ENCODE measurements around the gene STAG1.
"Not testable (repeated sequence)": the region's sequence is repeated elsewhere in the genome, so short reads cannot be mapped to it uniquely, and the experiment has no call there.

The STAG1 gene

GRCh38 chr3:136722916-136723315 lies 29.3 kb downstream of the STAG1 start:
- H4K91ac ChIP-seq (ENCODE audit: low read depth, low read length); H2AK5ac ChIP-seq (ENCODE audit: low read length); H2BK120ac ChIP-seq (ENCODE audit: insufficient read depth, low read length, poor library complexity); H3K9me3 ChIP-seq (ENCODE audit: insufficient read depth, low read depth, low read length); H2BK12ac ChIP-seq (ENCODE audit: low read length); H2BK5ac ChIP-seq (ENCODE audit: low read depth, low read length, poor library complexity); H4K8ac ChIP-seq (ENCODE audit: low read depth, low read length); H3K4ac ChIP-seq (ENCODE audit: low read depth, low read length); DNase-seq; H3K4me3 ChIP-seq (ENCODE audit: low read depth, low read length); H3K27ac ChIP-seq (ENCODE audit: low read depth, low read length); H3K14ac ChIP-seq (ENCODE audit: low read length); H3K4me2 ChIP-seq (ENCODE audit: low read length); H3K27me3 ChIP-seq (ENCODE audit: insufficient read depth, low read length); H3K36me3 ChIP-seq (ENCODE audit: control insufficient read depth in 1 of 2, insufficient read depth in 2 of 2, low read length in 2 of 2); H4K12ac ChIP-seq (ENCODE audit: low read depth, low read length); H3K9ac ChIP-seq (ENCODE audit: low read length); H3K4me1 ChIP-seq (ENCODE audit: control insufficient read depth in 1 of 2, insufficient read depth in 2 of 2, low read length in 2 of 2); H3K18ac ChIP-seq (ENCODE audit: low read length); H3K79me2 ChIP-seq (ENCODE audit: control insufficient read depth, insufficient read depth, low read length, poor library complexity); H2AFZ ChIP-seq (ENCODE audit: insufficient read depth, low read length, poor library complexity); H3K23ac ChIP-seq (ENCODE audit: low read length); H3K79me1 ChIP-seq (ENCODE audit: low read length): not testable (repeated sequence)
- WGBS (ENCODE audit: extremely low coverage, insufficient coverage, insufficient read length) = no CpG with 5 or more reads among the region's 27 CpGs

- H3K9me3 ChIP-seq (ENCODE audit: insufficient read depth, low read depth, low read length); H3K36me3 ChIP-seq (ENCODE audit: control insufficient read depth in 1 of 2, insufficient read depth in 2 of 2, low read length in 2 of 2); H2BK5ac ChIP-seq (ENCODE audit: low read depth, low read length, poor library complexity); H3K4me2 ChIP-seq (ENCODE audit: low read length); H3K79me1 ChIP-seq (ENCODE audit: low read length); H4K8ac ChIP-seq (ENCODE audit: low read depth, low read length); H4K91ac ChIP-seq (ENCODE audit: low read depth, low read length); H3K27ac ChIP-seq (ENCODE audit: low read depth, low read length); H2BK12ac ChIP-seq (ENCODE audit: low read length); H2AK5ac ChIP-seq (ENCODE audit: low read length); H4K12ac ChIP-seq (ENCODE audit: low read depth, low read length); H3K4ac ChIP-seq (ENCODE audit: low read depth, low read length); H3K4me1 ChIP-seq (ENCODE audit: control insufficient read depth in 1 of 2, insufficient read depth in 2 of 2, low read length in 2 of 2); H3K79me2 ChIP-seq (ENCODE audit: control insufficient read depth, insufficient read depth, low read length, poor library complexity); H3K14ac ChIP-seq (ENCODE audit: low read length); DNase-seq; H2AFZ ChIP-seq (ENCODE audit: insufficient read depth, low read length, poor library complexity); H2BK120ac ChIP-seq (ENCODE audit: insufficient read depth, low read length, poor library complexity); H3K27me3 ChIP-seq (ENCODE audit: insufficient read depth, low read length); H3K4me3 ChIP-seq (ENCODE audit: low read depth, low read length); H3K18ac ChIP-seq (ENCODE audit: low read length); H3K9ac ChIP-seq (ENCODE audit: low read length); H3K23ac ChIP-seq (ENCODE audit: low read length): not testable (repeated sequence)
- no CpG with 5 or more reads among the region's 5 CpGs for WGBS (ENCODE audit: extremely low coverage, insufficient coverage, insufficient read length)
Observed at GRCh38 chr3:136722399-136722798, 29.8 kb downstream of the STAG1 start.

GRCh38 chr3:136720091-136720490 lies 32.1 kb downstream of the STAG1 start:
- no peak overlapping the region for H3K9ac ChIP-seq (ENCODE audit: low read length)
- no peaks in the 10 kb centered on the region for H3K27me3 ChIP-seq (ENCODE audit: insufficient read depth, low read length)
- H4K12ac ChIP-seq (ENCODE audit: low read depth, low read length) = no peak overlapping the region
- no peak overlapping the region for H3K4me3 ChIP-seq (ENCODE audit: low read depth, low read length)
- no peak overlapping the region for H4K91ac ChIP-seq (ENCODE audit: low read depth, low read length)
- H3K27ac ChIP-seq (ENCODE audit: low read depth, low read length) = no peak overlapping the region
- no peak overlapping the region for H2BK120ac ChIP-seq (ENCODE audit: insufficient read depth, low read length, poor library complexity)
- no peaks in the 10 kb centered on the region for H3K79me2 ChIP-seq (ENCODE audit: control insufficient read depth, insufficient read depth, low read length, poor library complexity)
- no peaks in the 10 kb centered on the region for H3K79me1 ChIP-seq (ENCODE audit: low read length)
- no peak overlapping the region for H3K4me2 ChIP-seq (ENCODE audit: low read length)
- no peaks in the 10 kb centered on the region for H3K9me3 ChIP-seq (ENCODE audit: insufficient read depth, low read depth, low read length)
- H3K18ac ChIP-seq (ENCODE audit: low read length) = no peak overlapping the region
- H3K14ac ChIP-seq (ENCODE audit: low read length) = no peak overlapping the region
- H3K36me3 ChIP-seq (ENCODE audit: control insufficient read depth in 1 of 2, insufficient read depth in 2 of 2, low read length in 2 of 2) = peaks cover 0 to 2% of the 10 kb centered on the region in 2 experiments
- no peak overlapping the region for H4K8ac ChIP-seq (ENCODE audit: low read depth, low read length)
- H3K4me1 ChIP-seq (ENCODE audit: control insufficient read depth in 1 of 2, insufficient read depth in 2 of 2, low read length in 2 of 2) = no peaks in the 10 kb centered on the region
- no peak overlapping the region for H2BK12ac ChIP-seq (ENCODE audit: low read length)
- H3K23ac ChIP-seq (ENCODE audit: low read length) = no peak overlapping the region
- WGBS (ENCODE audit: extremely low coverage, insufficient coverage, insufficient read length) = no CpG with 5 or more reads among the region's 5 CpGs
- no peak overlapping the region for H2AFZ ChIP-seq (ENCODE audit: insufficient read depth, low read length, poor library complexity)
- no peak for DNase-seq
- no peak overlapping the region for H2AK5ac ChIP-seq (ENCODE audit: low read length)
- H2BK5ac ChIP-seq (ENCODE audit: low read depth, low read length, poor library complexity) = no peak overlapping the region
- H3K4ac ChIP-seq (ENCODE audit: low read depth, low read length) = no peak overlapping the region

DNA sequence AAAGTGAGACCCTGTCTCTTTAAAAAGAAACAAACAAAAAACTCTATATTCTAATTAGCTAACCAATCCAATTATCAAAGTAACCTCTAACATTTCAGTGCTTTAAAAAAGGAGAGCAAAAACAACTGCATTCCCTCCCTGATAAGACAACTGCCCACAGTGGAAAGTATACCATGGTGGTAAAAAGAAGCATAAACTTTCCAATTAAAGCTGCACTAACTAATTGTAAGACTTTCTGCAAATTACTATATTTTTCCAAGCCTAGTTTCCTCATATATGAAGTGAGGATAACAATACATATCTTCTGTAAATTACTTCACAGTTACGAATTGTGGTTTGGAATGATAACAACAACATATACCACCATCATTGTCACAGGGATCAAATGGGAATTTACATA lies 35.5 kb downstream of the STAG1 start:
- Histone ChIP-seq H3K23ac (ENCODE audit: low read length) (no peak overlapping the region), H2BK120ac (ENCODE audit: insufficient read depth, low read length, poor library complexity) (no peak overlapping the region), H3K79me1 (ENCODE audit: low read length) (no peaks in the 10 kb centered on the region), H3K18ac (ENCODE audit: low read length) (no peak overlapping the region), H2AFZ (ENCODE audit: insufficient read depth, low read length, poor library complexity) (no peak overlapping the region), H3K27ac (ENCODE audit: low read depth, low read length) (no peak overlapping the region), H3K14ac (ENCODE audit: low read length) (no peak overlapping the region), H3K27me3 (ENCODE audit: insufficient read depth, low read length) (no peaks in the 10 kb centered on the region), H2BK12ac (ENCODE audit: low read length) (no peak overlapping the region), H3K4ac (ENCODE audit: low read depth, low read length) (peak overlapping the region; percentile 52), H2BK5ac (ENCODE audit: low read depth, low read length, poor library complexity) (no peak overlapping the region), H3K4me2 (ENCODE audit: low read length) (no peak overlapping the region), H4K91ac (ENCODE audit: low read depth, low read length) (no peak overlapping the region), H3K9me3 (ENCODE audit: insufficient read depth, low read depth, low read length) (no peaks in the 10 kb centered on the region), H3K36me3 (ENCODE audit: control insufficient read depth in 1 of 2, insufficient read depth in 2 of 2, low read length in 2 of 2) (peaks cover 0 to 2% of the 10 kb centered on the region in 2 experiments), H4K8ac (ENCODE audit: low read depth, low read length) (no peak overlapping the region), H4K12ac (ENCODE audit: low read depth, low read length) (no peak overlapping the region), H2AK5ac (ENCODE audit: low read length) (no peak overlapping the region), H3K4me1 (ENCODE audit: control insufficient read depth in 1 of 2, insufficient read depth in 2 of 2, low read length in 2 of 2) (no peaks in the 10 kb centered on the region), H3K9ac (ENCODE audit: low read length) (no peak overlapping the region), H3K4me3 (ENCODE audit: low read depth, low read length) (no peak overlapping the region), H3K79me2 (ENCODE audit: control insufficient read depth, insufficient read depth, low read length, poor library complexity) (peaks cover 3% of the 10 kb centered on the region)
- no CpG with 5 or more reads among the region's 1 CpG for WGBS (ENCODE audit: extremely low coverage, insufficient coverage, insufficient read length)
- DNase-seq = no peak

All from trophoblast cell (in vitro differentiated cells and primary cell).